Activated T-helper 17 cell treated with anti-CD3 and anti-CD28 coated beads, Interleukin-2, amount 50 U/mL, for 72 hours (primary cell): ENCODE measurements around the gene TCP11L2. TPM values are rescaled to one million over a fixed set of nuclear protein-coding genes. Genes with fewer than 3 reads are reported as not detected.

ENCODE experiments used
- ATAC-seq: fragments of 150-1000 bp; cut with Tn5 transposase; replicated peaks from 2 replicates; pipeline ENCODE4 v1.10.0; 2021; ENCODE audit warnings: mild to moderate bottlenecking, moderate library complexity
- H3K27ac Mint-ChIP-seq: one replicate; pipeline ENCODE4 v1.8.0; 2022; ENCODE audit warnings: mixed read lengths
- H3K27me3 Mint-ChIP-seq: one replicate; pipeline ENCODE4 v1.8.0; 2022; ENCODE audit warnings: mixed read lengths
- H3K36me3 Mint-ChIP-seq: one replicate; pipeline ENCODE4 v1.8.0; 2022; ENCODE audit warnings: low read depth, mild to moderate bottlenecking, mixed read lengths
- H3K4me1 Mint-ChIP-seq: one replicate; pipeline ENCODE4 v1.8.0; 2022; ENCODE audit warnings: mixed read lengths
- H3K4me3 Mint-ChIP-seq: one replicate; pipeline ENCODE4 v1.8.0; 2022; ENCODE audit warnings: mild to moderate bottlenecking, mixed read lengths
- H3K9me3 Mint-ChIP-seq: one replicate; pipeline ENCODE4 v1.8.0; 2022; ENCODE audit warnings: mixed read lengths
- total RNA-seq, 2 donors: library from RNA; stranded (reverse); gene quantifications; one replicate each; pipeline ENCODE4 v1.2.3, GENCODE V29; 2022

The TCP11L2 gene
- total RNA-seq, 2 donors from 2014 or later = 9.6 to 22.4 TPM

DNA sequence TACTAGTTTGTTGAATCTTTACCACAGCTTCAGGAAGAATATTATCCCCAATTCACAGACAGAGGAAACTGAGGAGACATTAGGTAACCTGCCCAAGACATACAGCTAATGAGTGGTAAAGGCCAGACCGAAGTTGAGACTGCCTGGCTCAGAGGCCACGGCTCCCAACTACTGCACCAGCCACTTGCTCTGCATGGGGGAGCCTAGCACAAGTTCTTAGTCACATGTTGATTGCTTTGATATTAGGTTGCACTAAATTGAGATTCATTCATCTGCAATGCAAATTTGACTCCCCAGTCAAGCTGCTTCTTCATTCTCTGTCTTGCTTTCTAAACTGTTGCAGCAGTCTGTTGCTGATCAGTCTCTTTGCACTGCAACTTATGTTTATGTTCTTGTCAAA, 29.1 kb downstream of the TCP11L2 start:
- no peak for ATAC-seq
- no peak overlapping the region for H3K4me3 Mint-ChIP-seq
- peaks cover 10% of the 10 kb centered on the region for H3K4me1 Mint-ChIP-seq
- peaks cover 94% of the 10 kb centered on the region for H3K36me3 Mint-ChIP-seq
- H3K27me3 Mint-ChIP-seq = no peaks in the 10 kb centered on the region
- H3K9me3 Mint-ChIP-seq = no peaks in the 10 kb centered on the region
- H3K27ac Mint-ChIP-seq = peak overlapping the region; percentile 17

DNA sequence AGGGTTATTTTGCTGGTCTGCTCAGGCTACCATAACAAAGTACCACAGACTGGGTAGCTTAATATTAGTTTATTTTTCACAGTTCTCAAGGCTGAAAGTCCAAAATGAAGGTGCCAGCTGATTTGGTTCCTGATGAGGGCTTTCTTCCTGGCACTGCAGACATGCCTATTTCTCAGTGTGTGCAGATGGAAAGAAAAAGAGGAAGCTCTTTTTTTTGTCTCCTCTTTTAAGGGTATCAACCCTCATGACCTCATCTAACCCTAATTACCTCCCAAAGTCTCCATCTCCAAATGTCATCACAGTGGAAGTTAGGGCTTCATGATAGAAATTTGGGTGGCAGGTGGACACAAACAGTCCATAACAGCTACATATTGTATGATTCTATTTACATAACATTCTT, 30.0 kb downstream of the TCP11L2 start:
- peaks cover 10% of the 10 kb centered on the region for H3K4me1 Mint-ChIP-seq

DNA sequence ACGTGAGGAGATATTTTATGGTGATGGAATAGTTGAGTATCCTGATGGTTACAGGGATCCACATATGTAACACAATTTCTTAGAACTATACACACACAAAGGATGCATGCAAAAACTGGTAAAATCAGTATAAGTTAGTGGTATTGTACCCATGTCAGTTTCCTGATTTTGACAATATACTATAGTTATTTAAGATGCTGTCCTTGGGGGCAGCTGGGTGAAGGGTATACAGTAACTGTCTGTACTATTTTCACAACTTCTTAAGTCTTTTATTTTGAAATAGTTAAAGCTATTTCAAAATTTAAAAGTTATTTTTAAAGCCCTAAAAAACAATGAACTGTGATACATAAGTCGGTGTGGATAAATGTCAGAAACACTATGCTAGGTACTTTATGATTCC, 30.5 kb downstream of the TCP11L2 start:
- H3K9me3 Mint-ChIP-seq = no peaks in the 10 kb centered on the region
- no peak overlapping the region for H3K27ac Mint-ChIP-seq
- H3K4me1 Mint-ChIP-seq = peaks cover 10% of the 10 kb centered on the region
- no peak overlapping the region for H3K4me3 Mint-ChIP-seq
- ATAC-seq = no peak
- H3K27me3 Mint-ChIP-seq = no peaks in the 10 kb centered on the region
- H3K36me3 Mint-ChIP-seq = peaks cover 94% of the 10 kb centered on the region

More for the DNA sequence above, 30.0 kb downstream of the TCP11L2 start:
- H3K9me3 Mint-ChIP-seq = no peaks in the 10 kb centered on the region
- ATAC-seq = no peak
- no peak overlapping the region for H3K27ac Mint-ChIP-seq
- no peaks in the 10 kb centered on the region for H3K27me3 Mint-ChIP-seq
- H3K36me3 Mint-ChIP-seq = peaks cover 94% of the 10 kb centered on the region
- no peak overlapping the region for H3K4me3 Mint-ChIP-seq

DNA sequence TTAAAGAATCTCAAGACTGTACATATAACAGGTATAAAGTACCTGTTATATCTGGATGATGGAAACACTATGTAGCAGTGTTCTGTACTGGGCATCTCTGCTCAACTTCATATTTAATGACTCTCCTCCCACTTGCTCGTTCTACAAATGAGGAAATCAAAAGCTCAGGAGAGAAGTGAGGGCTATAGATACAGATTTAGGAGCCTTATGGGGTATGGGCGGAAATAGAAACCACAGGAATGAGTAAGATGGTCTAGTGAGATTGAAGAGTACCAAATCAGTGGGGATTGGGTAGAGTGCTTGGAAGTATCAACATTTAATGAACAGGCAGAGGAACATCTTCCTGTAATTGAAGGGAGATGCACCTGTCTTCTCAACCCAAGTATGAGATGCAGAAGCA, 31.2 kb downstream of the TCP11L2 start:
- peak overlapping the region; percentile 3 for H3K27ac Mint-ChIP-seq
- H3K27me3 Mint-ChIP-seq = no peaks in the 10 kb centered on the region
- peaks cover 94% of the 10 kb centered on the region for H3K36me3 Mint-ChIP-seq
- ATAC-seq = peak; percentile 42
- H3K9me3 Mint-ChIP-seq = no peaks in the 10 kb centered on the region
- peaks cover 10% of the 10 kb centered on the region for H3K4me1 Mint-ChIP-seq
- H3K4me3 Mint-ChIP-seq = no peak overlapping the region

DNA sequence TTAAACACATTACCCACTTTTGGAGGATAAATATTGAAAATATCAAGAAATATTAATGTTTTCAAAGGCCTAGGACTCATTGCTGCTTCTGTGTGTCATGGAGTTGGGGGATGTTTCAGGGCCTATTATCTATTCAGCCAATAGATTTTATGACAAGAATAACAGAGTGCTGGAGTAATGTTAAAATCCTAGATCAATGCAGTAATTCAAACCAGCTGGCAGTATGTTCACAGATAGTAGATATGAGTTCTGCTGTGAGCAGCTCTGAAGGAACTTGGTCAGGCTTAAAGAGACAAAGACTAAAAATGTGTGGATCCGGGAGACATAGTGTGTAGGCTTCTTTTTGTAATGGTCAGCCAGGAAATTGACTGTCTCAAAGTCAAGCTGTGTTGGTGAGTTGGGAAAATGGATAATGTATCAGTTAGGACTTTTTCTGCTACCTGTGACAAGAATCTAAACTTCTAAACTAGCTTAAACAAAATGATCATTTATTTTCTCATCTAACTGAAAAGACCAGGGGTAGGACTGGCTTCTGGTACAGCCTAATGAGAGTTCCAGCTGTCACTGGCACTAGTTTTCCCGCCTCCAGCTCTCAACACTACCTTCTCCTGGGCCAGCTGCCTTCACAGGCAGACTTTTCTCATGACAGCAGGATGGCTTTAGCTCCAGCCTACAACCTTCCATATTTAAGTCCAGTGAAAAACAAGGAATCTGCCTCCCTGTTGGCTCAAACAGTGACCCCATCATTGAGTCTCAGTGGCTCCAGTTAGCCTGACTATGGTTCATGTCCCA, 38.7 kb downstream of the TCP11L2 start:
- H3K4me3 Mint-ChIP-seq = no peak overlapping the region
- peak overlapping the region; percentile 52 for H3K27ac Mint-ChIP-seq
- no peaks in the 10 kb centered on the region for H3K9me3 Mint-ChIP-seq
- H3K27me3 Mint-ChIP-seq = no peaks in the 10 kb centered on the region
- H3K36me3 Mint-ChIP-seq = peaks cover 97% of the 10 kb centered on the region
- ATAC-seq = no peak
- H3K4me1 Mint-ChIP-seq = no peaks in the 10 kb centered on the region

DNA sequence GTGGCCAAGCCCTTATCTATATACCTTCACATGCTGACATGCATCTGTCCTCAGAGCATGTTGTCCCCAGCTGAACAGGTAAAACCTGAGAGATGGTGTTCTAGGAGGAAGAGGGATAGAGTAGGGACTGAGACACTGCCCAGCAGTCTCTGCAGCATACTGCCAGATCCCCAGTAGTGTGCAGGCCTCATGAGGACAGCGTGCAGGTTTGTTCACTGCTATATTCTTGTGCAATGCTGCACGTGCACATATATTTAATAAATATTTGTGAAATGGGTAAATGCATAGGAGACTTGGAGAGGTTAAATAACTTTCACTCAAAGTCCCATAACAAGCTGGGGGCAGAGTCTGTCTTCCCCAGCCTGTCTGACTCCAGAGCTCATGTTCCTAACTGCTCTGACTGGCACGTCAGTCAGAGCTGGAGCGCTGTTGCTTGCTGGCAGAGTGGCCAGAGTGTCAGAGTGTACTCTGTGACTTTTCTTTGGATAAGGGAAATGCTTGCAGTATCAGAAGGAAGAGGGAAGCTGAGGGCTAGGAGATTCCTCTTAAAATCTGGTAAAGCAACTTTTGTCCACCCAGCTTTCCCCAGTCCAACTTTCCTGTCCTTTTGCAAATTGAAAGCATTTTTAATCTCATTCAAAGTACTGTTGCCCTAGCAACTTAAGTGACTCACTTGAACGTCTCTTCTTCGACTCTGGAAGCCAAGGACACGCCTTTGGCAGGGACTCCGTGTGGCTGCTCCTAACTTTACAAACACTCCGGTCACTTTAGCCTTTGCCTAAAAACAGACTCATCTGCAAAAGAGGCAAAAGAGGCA, 40.1 kb downstream of the TCP11L2 start:
- no peak overlapping the region for H3K4me3 Mint-ChIP-seq
- no peaks in the 10 kb centered on the region for H3K27me3 Mint-ChIP-seq
- peaks cover 96% of the 10 kb centered on the region for H3K36me3 Mint-ChIP-seq
- no peak for ATAC-seq
- no peaks in the 10 kb centered on the region for H3K4me1 Mint-ChIP-seq
- H3K9me3 Mint-ChIP-seq = no peaks in the 10 kb centered on the region
- peak overlapping the region; percentile 63 for H3K27ac Mint-ChIP-seq

DNA sequence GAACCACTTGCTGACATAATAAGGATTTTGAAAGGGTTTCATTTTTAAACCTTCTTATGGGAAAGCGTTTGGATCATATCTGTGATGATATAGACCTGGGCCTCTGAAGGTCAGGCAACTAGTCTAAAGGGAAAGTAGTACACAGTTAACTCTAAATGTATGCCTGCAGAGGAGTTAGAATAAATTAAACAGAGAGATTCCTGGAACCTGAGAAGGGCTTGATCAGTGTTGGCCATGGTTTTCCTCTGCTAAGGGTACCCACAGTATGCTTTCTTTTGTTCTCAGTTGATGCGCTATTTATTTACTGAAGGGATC, 40.6 kb downstream of the TCP11L2 start:
- Mint-ChIP-seq H3K27me3 (no peaks in the 10 kb centered on the region), H3K36me3 (peaks cover 93% of the 10 kb centered on the region), H3K27ac (no peak overlapping the region), H3K9me3 (no peaks in the 10 kb centered on the region), H3K4me3 (no peak overlapping the region), H3K4me1 (no peaks in the 10 kb centered on the region)
- no peak for ATAC-seq

DNA sequence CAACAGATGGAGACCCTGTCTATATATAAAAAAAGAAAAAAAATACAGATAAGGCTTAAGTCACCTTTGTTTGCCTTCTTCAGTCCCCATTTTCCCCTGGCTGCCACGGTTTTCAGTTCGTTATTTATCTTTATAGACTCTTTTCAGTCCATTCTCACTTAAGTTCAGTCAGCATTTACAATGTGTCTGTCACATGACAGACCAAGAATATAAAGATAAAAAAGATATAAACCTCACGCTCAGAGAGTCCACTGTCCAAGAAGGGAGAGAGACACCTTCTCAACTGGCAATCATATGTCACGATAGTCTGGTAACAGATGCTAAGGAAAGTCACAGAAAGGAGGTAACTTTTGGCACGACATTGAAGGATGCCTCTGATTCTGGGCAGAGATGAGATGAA, 41.6 kb downstream of the TCP11L2 start:
- H3K36me3 Mint-ChIP-seq = peaks cover 93% of the 10 kb centered on the region
- no peak for ATAC-seq
- H3K27ac Mint-ChIP-seq = no peak overlapping the region

DNA sequence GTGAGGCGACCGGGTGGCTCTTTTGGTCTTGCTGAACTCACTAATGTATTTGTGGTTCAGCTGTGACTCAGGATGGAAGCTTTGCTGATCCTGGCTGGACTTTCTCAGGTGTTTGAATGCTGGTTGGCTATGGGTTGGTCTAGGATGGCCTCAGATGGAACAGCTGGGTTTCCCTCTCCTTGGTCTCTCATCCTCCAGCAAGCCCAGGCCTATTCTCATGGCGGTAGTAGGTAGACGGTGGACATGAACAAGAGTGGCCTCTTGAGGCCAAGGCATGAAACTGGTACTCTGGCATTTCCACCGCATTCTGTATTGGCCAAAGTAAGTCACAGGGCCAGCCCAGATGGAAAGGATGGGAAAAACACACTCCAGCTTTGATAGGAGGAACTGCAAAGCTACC, 43.2 kb downstream of the TCP11L2 start:
- H3K36me3 Mint-ChIP-seq = peaks cover 81% of the 10 kb centered on the region
- no peaks in the 10 kb centered on the region for H3K27me3 Mint-ChIP-seq
- H3K4me3 Mint-ChIP-seq = no peak overlapping the region
- ATAC-seq = peak; percentile 12
- H3K4me1 Mint-ChIP-seq = no peaks in the 10 kb centered on the region
- no peak overlapping the region for H3K27ac Mint-ChIP-seq
- no peaks in the 10 kb centered on the region for H3K9me3 Mint-ChIP-seq

More for the DNA sequence above, 41.6 kb downstream of the TCP11L2 start:
- Mint-ChIP-seq H3K9me3 (no peaks in the 10 kb centered on the region), H3K4me1 (no peaks in the 10 kb centered on the region), H3K27me3 (no peaks in the 10 kb centered on the region), H3K4me3 (no peak overlapping the region)

DNA sequence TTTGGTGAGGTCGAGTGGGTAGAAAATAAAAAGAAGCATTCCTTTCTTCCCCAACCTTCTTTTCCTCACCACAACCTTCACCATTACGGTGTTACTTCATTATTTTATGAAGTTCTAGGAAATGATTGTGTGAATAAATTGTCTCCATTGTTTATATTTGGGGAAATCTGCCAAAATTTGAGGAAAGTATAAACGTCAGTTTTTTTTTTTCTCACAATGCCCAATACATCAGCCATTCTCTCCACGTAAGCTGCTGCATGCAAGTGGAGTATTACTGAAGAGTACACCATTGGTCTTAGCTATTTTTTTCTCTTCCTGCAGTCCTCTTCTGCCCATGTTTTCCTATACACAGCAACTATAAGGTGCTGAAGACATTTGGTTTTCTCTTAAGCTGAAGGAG, 45.9 kb downstream of the TCP11L2 start:
- ATAC-seq = no peak
- Mint-ChIP-seq H3K27ac (no peak overlapping the region), H3K4me3 (no peak overlapping the region), H3K9me3 (no peaks in the 10 kb centered on the region), H3K27me3 (no peaks in the 10 kb centered on the region), H3K4me1 (no peaks in the 10 kb centered on the region), H3K36me3 (peaks cover 54% of the 10 kb centered on the region)

DNA sequence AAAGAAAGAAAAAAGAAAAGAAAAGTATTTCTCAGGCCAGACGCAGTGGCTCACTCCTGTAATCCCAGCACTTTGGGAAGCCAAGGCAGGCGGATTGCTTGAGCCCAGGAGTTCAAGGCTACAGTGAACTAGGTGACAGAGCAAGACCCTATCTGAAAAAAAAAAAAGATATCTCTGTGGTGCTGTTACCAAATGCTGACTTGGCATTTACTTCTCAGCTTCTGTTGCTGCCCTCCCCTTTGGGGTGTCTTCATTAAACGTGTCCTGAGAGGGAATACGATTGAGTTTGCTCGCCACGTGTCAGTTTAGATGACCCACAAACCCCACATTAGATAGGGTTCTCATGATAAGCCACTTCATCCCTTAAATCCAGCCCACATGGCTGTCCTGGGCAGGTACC, 50.6 kb downstream of the TCP11L2 start:
- ATAC-seq = no peak
- no peak overlapping the region for H3K27ac Mint-ChIP-seq
- peaks cover 7% of the 10 kb centered on the region for H3K4me1 Mint-ChIP-seq
- no peaks in the 10 kb centered on the region for H3K27me3 Mint-ChIP-seq
- H3K4me3 Mint-ChIP-seq = no peak overlapping the region
- H3K36me3 Mint-ChIP-seq = peaks cover 22% of the 10 kb centered on the region
- no peaks in the 10 kb centered on the region for H3K9me3 Mint-ChIP-seq

DNA sequence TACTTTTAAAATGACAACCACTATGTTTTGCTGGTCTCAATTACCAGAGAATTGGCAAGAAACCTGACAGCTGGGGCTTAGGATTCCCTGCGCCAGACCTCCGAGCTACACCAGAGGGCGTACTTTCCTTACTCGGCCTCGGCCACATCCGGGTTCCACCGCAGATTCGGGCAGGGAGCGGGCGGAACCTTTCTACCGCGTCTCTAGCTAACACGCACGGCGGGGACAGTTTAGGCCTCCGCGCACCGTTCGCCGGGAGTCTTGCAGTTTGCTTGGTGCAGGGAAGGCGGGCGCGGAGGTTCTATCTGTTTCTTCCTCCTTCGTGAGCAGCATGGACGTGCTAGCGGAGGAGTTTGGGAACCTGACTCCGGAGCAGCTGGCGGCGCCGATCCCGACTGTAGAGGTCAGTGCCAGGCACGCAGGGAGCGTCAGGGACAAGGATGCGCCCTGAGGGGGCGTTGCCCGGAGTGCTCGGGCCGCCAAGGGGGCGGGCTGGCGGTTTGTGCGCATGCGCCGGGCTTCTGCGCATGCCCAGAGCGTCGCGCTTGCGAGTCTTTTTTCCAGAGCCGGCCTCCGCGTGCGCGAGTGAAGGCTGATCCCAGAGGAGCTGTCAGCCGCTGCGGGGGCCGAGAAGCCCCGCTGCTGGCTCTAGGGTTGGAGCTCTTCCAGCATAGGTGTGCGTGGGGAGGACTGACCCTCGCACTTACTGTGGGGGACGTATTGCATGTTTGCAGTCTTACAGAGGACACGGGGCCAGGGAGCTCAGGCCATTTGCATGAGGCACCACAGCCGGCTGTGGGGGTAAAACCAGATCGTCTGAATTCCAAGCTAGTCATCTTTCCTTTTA, 55.2 kb downstream of the TCP11L2 start, which contains the start of gene POLR3B:
POLR3B (plus strand) TSS at position 200 of the 847 bp plus-strand sequence; CDS start at position 332, 132 bp downstream.
- H3K36me3 Mint-ChIP-seq = peaks cover 11% of the 10 kb centered on the region
- H3K9me3 Mint-ChIP-seq = no peaks in the 10 kb centered on the region
- H3K4me3 Mint-ChIP-seq = peak within 1 kb of the TSS; percentile 86
- H3K4me1 Mint-ChIP-seq = peaks cover 13% of the 10 kb centered on the region
- no peaks in the 10 kb centered on the region for H3K27me3 Mint-ChIP-seq
- H3K27ac Mint-ChIP-seq = peak within 1 kb of the TSS; percentile 97
- peak; percentile 92 for ATAC-seq

DNA sequence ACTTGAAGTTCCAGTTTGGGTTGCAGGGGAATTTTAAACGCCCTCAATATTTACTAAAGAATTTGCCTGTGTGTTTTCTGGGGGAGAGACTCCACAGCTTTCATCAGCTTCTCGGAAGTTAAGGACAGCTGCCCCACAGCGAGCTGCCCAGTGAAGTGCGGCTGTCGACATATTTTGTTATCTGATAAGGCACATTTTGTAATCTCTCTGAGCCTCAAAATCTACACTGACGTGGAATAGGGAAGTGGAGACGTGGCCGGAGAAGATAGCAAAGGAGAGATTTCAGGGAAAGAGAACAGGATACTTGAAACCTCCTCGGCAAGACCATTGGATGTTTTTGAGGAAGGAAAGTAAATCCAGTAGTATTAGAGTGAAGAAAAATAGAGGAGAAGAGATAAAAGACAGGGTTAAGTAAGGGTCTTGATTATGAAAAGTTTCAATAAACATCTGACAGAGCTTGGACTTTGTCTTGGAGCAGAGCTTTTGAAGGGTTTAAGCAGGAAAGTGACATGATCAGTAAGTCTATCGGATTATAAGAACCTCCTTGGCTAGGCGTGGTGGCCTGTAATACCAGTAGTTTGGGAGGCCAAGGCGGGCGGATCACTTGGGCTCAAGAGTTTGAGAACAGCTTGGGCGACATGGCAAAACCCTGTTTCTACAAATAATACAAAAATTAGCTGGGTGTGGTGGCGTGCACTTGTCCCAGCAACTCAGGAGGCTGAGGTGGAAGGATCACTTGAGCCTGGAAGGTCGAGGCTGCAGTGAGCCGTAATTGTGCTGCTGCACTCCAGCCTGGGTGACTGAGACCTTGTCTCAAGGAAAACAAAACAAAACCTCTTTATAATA, 56.1 kb downstream of the TCP11L2 start:
- Mint-ChIP-seq H3K4me3 (peak overlapping the region; percentile 86), H3K4me1 (peaks cover 13% of the 10 kb centered on the region), H3K36me3 (peaks cover 11% of the 10 kb centered on the region), H3K27me3 (no peaks in the 10 kb centered on the region), H3K9me3 (no peaks in the 10 kb centered on the region), H3K27ac (peak overlapping the region; percentile 97)
- ATAC-seq = peak; percentile 5
